HG03064 (cell line): ENCODE measurements around the gene EFCAB14.
"Not testable (repeated sequence)": the region's sequence is repeated elsewhere in the genome, so short reads cannot be mapped to it uniquely, and the experiment has no call there.

Source experiments
- ATAC-seq: cut with Tn5 transposase; IDR thresholded peaks from one replicate; pipeline ENCODE4 v1.9.1; 2021; ENCODE audit warnings: low read depth; ENCODE audit not compliant: unreplicated experiment

EFCAB14 gene

GRCh38 chr1:46718727-46719622 is at the start of gene EFCAB14:
TSS of gene EFCAB14 (minus strand) at chr1:46719114. CDS start at chr1:46718087, 1,027 bp downstream.
- peak; percentile 97 for ATAC-seq

GRCh38 chr1:46768445-46768844 is 49.5 kb upstream of the EFCAB14 start:
- no peak for ATAC-seq

GRCh38 chr1:46767649-46768282 is 48.9 kb upstream of the EFCAB14 start:
- no peak for ATAC-seq

GRCh38 chr1:46764402-46764801 is 45.5 kb upstream of the EFCAB14 start:
- ATAC-seq = no peak

GRCh38 chr1:46761740-46762139 is 42.8 kb upstream of the EFCAB14 start:
- ATAC-seq = no peak

GRCh38 chr1:46760558-46761166 is 41.7 kb upstream of the EFCAB14 start:
- ATAC-seq = no peak

- no peak for ATAC-seq
These were observed 39.1 kb upstream of the EFCAB14 start for GRCh38 chr1:46757956-46758528.

GRCh38 chr1:46757247-46757955 is 38.5 kb upstream of the EFCAB14 start:
- ATAC-seq = no peak

- no peak for ATAC-seq
These were observed 36.2 kb upstream of the EFCAB14 start for GRCh38 chr1:46755121-46755520.

- ATAC-seq = not testable (repeated sequence)
These were observed 35.8 kb upstream of the EFCAB14 start for GRCh38 chr1:46754707-46755106.

GRCh38 chr1:46753985-46754384 is 35.1 kb upstream of the EFCAB14 start:
- ATAC-seq = no peak

- no peak for ATAC-seq
These were observed 31.0 kb upstream of the EFCAB14 start for GRCh38 chr1:46749921-46750404.

- no peak for ATAC-seq
These were observed 30.5 kb upstream of the EFCAB14 start for GRCh38 chr1:46749404-46749803.

- ATAC-seq = no peak
These were observed 28.9 kb upstream of the EFCAB14 start for GRCh38 chr1:46747683-46748288.

- no peak for ATAC-seq
These were observed 23.2 kb upstream of the EFCAB14 start for GRCh38 chr1:46742069-46742468.

GRCh38 chr1:46735708-46736324 is 16.9 kb upstream of the EFCAB14 start:
- ATAC-seq = no peak

GRCh38 chr1:46728327-46728873 is 9.5 kb upstream of the EFCAB14 start:
- ATAC-seq = not testable (repeated sequence)

- ATAC-seq = no peak
These were observed 6.8 kb upstream of the EFCAB14 start for GRCh38 chr1:46725736-46726108.
